SK-N-MC (cell line): ENCODE results near the gene COMMD3.
A peak's percentile ranks its signal among the peaks of the same experiment; 100 is the strongest.

Experiments used
- DNase-seq: peaks from one replicate; pipeline ENCODE4 v3.0.0-alpha.2; 2011; ENCODE audit warnings: low read depth, low spot score
- H3K27ac ChIP-seq: fragments of 200-600 bp; sonication (generic); 2 replicates; pipeline ENCODE4 v1.5.1; 2016; ENCODE audit warnings: mixed run types
- H3K36me3 ChIP-seq: fragments of 200-600 bp; sonication (generic); 2 replicates; pipeline ENCODE4 v1.6.1; 2017; ENCODE audit warnings: antibody characterized with exemption, low read length, mixed read lengths; ENCODE audit not compliant: insufficient read depth
- H3K4me3 ChIP-seq: fragments of 200-600 bp; sonication (generic); 2 replicates; pipeline ENCODE4 v1.5.1; 2016
- H3K9ac ChIP-seq: fragments of 200-600 bp; sonication (generic); 2 replicates; pipeline ENCODE4 v1.8.0; 2017; ENCODE audit warnings: mixed run types, mixed read lengths; ENCODE audit not compliant: insufficient read length
- H3K9me3 ChIP-seq: fragments of 200-600 bp; sonication (generic); 2 replicates; pipeline ENCODE4 v1.6.1; 2017; ENCODE audit warnings: low read depth, mild to moderate bottlenecking, antibody characterized with exemption, low read length, moderate library complexity, mixed read lengths
- EZH2 ChIP-seq: fragments of 200-600 bp; sonication (generic); IDR thresholded peaks from one replicate; pipeline ENCODE4 v1.6.1; 2017; ENCODE audit warnings: antibody characterized with exemption
- FOXP2 ChIP-seq: optimal IDR thresholded peaks from 2 replicates; pipeline ENCODE3; 2011; ENCODE audit warnings: mild to moderate bottlenecking, moderate library complexity; ENCODE audit not compliant: insufficient read depth; ENCODE audit errors: extremely low read length, control extremely low read depth
- POLR2AphosphoS5 ChIP-seq: IDR thresholded peaks from 2 replicates; pipeline ENCODE4 v1.6.1; 2012; ENCODE audit warnings: mild to moderate bottlenecking, low read depth, low read length, borderline replicate concordance

The COMMD3 gene

DNA sequence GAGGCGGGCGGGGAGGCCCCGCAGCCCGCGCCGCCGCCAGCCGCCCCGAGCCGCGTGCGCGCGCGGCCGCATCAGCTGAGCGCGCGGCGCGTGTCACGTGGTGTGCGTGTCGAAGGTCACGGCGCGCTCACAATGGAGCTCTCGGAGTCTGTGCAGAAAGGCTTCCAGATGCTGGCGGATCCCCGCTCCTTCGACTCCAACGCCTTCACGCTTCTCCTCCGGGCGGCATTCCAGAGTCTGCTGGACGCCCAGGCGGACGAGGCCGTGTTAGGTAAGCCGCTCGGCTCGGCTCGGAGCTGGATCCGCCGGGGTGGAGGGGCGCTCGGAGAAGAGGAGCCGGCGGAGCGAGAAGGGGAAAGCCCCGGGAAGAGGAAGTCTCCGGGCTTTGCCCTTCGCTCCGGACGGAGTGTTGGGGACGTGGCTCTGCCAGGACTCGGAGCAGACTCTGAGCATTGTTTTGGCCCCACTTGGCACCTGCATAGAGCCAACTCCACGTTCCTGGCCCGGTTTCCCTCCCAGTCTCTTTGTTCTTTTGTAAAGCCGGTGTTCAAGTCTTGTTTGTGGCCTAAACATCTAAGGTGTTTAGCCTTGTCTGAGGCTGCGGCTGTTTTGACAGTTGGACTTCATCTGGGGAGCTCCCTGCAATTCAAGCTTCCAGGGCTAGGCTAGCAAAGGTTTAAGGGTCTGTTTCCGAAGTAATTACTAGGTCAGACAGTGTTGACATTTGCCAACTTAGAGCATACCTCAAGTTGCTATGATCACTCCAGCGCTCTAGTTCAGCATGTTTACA lies at the start of gene COMMD3:
Gene COMMD3 (plus strand): TSS at position 103 of the 790 bp plus-strand sequence. CDS start 30 bp downstream, at position 133.
- Histone ChIP-seq H3K4me3 (peak within 1 kb of the TSS; percentile 88), H3K9me3 (no peaks in the 10 kb centered on the region), H3K9ac (peak within 1 kb of the TSS; percentile 80), H3K36me3 (no peaks in the 10 kb centered on the region), H3K27ac (peak within 1 kb of the TSS; percentile 42; the same call in 1 of the 2 replicates)
- DNase-seq: no peak
- peak; percentile 74; the same call in 1 of the 2 replicates for TF ChIP-seq POLR2AphosphoS5
- no peak for TF ChIP-seq FOXP2

DNA sequence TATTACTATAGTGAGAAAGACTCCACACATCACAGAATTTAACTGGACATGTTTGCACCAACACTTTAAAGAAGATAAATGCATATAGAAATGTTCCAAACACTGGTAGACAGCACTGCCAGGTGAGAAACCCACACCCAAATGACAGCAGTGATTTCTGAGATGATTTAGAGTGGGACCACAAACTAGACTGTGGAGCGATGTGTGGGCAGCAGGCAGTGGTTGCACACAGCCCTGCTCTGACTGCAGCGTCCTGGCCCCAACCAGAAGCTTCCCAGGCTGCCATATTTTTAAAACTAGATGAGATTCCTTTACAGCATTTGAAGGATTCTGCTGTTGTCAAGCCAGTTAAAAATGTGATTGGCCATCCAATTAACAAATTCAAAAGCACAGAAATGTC lies 47.7 kb upstream of the COMMD3 start:
- Histone ChIP-seq H3K9me3 (no peaks in the 10 kb centered on the region), H3K4me3 (no peak overlapping the region), H3K9ac (no peak overlapping the region), H3K36me3 (no peaks in the 10 kb centered on the region), H3K27ac (no peak overlapping the region)
- TF ChIP-seq EZH2: no peak
- TF ChIP-seq POLR2AphosphoS5: no peak
- no peak for TF ChIP-seq FOXP2
- no peak for DNase-seq

DNA sequence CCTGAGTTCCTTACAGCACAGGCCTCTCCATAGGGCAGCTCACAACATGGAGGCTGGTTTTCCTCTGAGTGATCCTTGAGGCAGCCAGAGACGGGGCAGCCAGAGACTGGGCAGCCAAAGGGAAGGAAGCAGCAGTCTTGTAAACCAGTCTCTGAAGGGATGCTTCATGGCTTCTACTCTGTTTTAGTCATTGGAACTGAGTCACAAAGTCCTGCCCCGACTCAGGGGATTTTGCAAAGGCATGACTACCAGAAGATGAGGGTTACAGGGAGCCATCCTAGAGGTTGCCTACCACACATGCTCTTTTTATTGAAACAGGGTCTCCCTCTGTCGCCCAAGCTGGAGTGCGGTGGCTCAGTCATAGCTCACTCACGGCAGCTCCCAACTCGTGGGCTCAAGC lies 44.4 kb upstream of the COMMD3 start:
- Histone ChIP-seq H3K4me3 (no peak overlapping the region), H3K27ac (no peak overlapping the region), H3K9me3 (no peaks in the 10 kb centered on the region), H3K36me3 (no peaks in the 10 kb centered on the region), H3K9ac (no peak overlapping the region)
- no peak for DNase-seq
- TF ChIP-seq POLR2AphosphoS5: no peak
- no peak for TF ChIP-seq FOXP2
- no peak for TF ChIP-seq EZH2

DNA sequence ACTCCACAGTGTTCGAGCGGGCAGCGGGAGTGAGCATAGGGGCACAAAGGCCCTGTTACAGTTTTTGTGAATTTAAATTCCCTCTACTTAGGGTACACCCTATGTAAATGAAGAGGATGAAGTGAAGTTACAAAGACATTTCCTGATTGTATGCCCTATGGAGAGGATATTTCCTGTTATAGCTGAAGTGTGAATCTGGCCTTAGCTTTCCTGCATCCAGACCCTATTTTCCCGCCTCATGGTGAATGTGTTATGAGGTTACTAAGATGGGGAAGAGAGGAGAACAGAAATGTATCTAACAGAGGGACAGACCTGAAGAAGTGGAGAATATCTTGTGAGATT lies 37.8 kb upstream of the COMMD3 start:
- Histone ChIP-seq H3K9me3 (no peaks in the 10 kb centered on the region), H3K4me3 (no peak overlapping the region), H3K27ac (no peak overlapping the region), H3K9ac (no peak overlapping the region), H3K36me3 (no peaks in the 10 kb centered on the region)
- DNase-seq: no peak
- TF ChIP-seq POLR2AphosphoS5: no peak
- TF ChIP-seq EZH2: no peak
- TF ChIP-seq FOXP2: no peak

DNA sequence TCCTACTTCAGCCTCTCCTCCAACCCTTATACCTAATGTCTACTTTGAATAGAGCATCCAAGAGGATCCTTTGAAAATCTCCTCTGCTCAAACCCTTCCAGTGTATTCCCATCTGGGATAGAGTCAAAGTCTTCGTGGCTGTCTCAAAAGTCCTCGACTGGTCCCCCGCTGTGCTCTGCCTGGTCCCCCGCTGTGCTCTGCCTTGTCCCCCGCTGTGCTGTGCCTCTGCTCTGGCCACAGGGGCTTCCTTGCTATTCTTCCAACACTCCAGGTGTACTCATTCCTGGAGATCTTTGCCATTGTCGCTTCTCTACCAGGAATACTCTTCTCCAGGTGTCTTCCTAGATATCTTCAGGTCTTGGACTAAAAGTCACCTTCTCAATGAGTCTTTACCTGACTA lies 36.1 kb upstream of the COMMD3 start:
- no peak overlapping the region for H3K9ac ChIP-seq
- no peak for DNase-seq
- no peaks in the 10 kb centered on the region for H3K36me3 ChIP-seq
- H3K27ac ChIP-seq: no peak overlapping the region
- H3K4me3 ChIP-seq: no peak overlapping the region
- H3K9me3 ChIP-seq: no peaks in the 10 kb centered on the region
- TF ChIP-seq EZH2 (no peak), FOXP2 (no peak), POLR2AphosphoS5 (no peak)

DNA sequence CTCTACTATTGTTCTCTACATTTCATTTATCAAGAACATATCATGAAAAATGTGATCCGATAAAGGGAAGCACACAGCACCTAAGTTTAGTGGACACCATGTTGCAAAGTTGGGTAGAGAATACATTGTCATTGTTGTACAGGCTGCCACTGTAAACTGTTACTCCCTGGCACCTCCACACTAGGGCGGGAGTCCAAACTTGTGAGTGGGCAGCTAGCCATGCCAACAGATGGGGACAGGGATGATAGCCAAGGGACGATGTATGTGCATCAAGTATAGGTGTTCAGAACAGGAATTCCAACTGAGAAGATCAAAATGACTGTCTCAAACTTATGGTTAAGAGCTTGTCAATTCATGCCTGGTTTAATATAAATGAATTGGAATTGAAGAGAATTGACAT lies 31.1 kb upstream of the COMMD3 start:
- no peaks in the 10 kb centered on the region for H3K36me3 ChIP-seq
- no peak overlapping the region for H3K27ac ChIP-seq
- no peak overlapping the region for H3K4me3 ChIP-seq
- TF ChIP-seq FOXP2 (no peak), POLR2AphosphoS5 (no peak), EZH2 (no peak)
- no peak overlapping the region for H3K9ac ChIP-seq
- no peaks in the 10 kb centered on the region for H3K9me3 ChIP-seq
- no peak for DNase-seq

- Histone ChIP-seq H3K4me3 (no peak overlapping the region), H3K27ac (no peak overlapping the region), H3K36me3 (no peaks in the 10 kb centered on the region), H3K9ac (no peak overlapping the region), H3K9me3 (no peaks in the 10 kb centered on the region)
- no peak for DNase-seq
- TF ChIP-seq FOXP2 (no peak), EZH2 (no peak), POLR2AphosphoS5 (no peak)
Observed at GRCh38 chr10:22293747-22294404, 22.3 kb upstream of the COMMD3 start.

DNA sequence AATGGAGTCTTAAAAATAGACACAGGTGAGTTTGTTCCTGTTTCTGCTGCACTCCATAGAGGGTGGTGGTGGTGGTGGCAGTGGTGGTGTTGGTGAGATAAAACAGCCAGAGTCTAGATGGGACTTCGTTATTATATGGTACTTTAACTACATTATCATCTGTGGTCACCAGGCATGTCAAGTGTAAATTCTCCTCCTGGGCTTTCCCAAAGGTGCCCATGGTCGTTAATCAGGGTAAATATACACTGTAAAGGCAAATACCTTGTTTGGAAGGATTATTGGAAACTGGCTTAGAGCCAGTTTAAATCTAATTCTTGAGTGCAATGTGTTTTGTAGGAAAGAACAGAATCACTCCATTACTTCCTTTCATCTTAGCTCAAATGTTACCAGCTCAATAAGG lies 21.5 kb upstream of the COMMD3 start:
- Histone ChIP-seq H3K9ac (no peak overlapping the region), H3K36me3 (no peaks in the 10 kb centered on the region), H3K9me3 (no peaks in the 10 kb centered on the region), H3K4me3 (no peak overlapping the region), H3K27ac (no peak overlapping the region)
- no peak for DNase-seq
- TF ChIP-seq FOXP2: no peak
- TF ChIP-seq POLR2AphosphoS5: no peak
- TF ChIP-seq EZH2: no peak
